NCI-H2196 (cell line): Measurements from ENCODE around the gene KRT12.
"Not testable (repeated sequence)": the region's sequence is repeated elsewhere in the genome, so short reads cannot be mapped to it uniquely, and the experiment has no call there.

ENCODE experiments used
- DNase-seq: peaks from one replicate; lab custom pipeline; 2025; ENCODE audit not compliant: unreplicated experiment; lab: John Stamatoyannopoulos, UW

The KRT12 gene

GRCh38 chr17:40884708-40885512 lies 17.9 kb upstream of the KRT12 start, which contains the start of gene KRT20:
Gene KRT20 (minus strand): TSS chr17:40885242. CDS start chr17:40885185, 57 bp downstream.
- no peak for DNase-seq

GRCh38 chr17:40883626-40884334 lies 16.8 kb upstream of the KRT12 start:
- DNase-seq = no peak

- no peak for DNase-seq
Measured at GRCh38 chr17:40883031-40883430, 16.0 kb upstream of the KRT12 start.

- no peak for DNase-seq
Measured at GRCh38 chr17:40879026-40879425, 12.0 kb upstream of the KRT12 start.

GRCh38 chr17:40878044-40878443 lies 11.0 kb upstream of the KRT12 start:
- DNase-seq = no peak

GRCh38 chr17:40873801-40874200 lies 6.8 kb upstream of the KRT12 start:
- no peak for DNase-seq

- no peak for DNase-seq
Measured at GRCh38 chr17:40873255-40873654, 6.2 kb upstream of the KRT12 start.

GRCh38 chr17:40872416-40872815 lies 5.4 kb upstream of the KRT12 start:
- no peak for DNase-seq

- DNase-seq = no peak
Measured at GRCh38 chr17:40871316-40871715, 4.3 kb upstream of the KRT12 start.

- DNase-seq = no peak
Measured at GRCh38 chr17:40870136-40870535, 3.1 kb upstream of the KRT12 start.

- DNase-seq = no peak
Measured at GRCh38 chr17:40864661-40865390, 2.2 kb downstream of the KRT12 start.

GRCh38 chr17:40862985-40863733 lies 3.9 kb downstream of the KRT12 start:
- DNase-seq = no peak

- no peak for DNase-seq
Measured at GRCh38 chr17:40859536-40859935, 7.5 kb downstream of the KRT12 start.

GRCh38 chr17:40858667-40859066 lies 8.4 kb downstream of the KRT12 start:
- not testable (repeated sequence) for DNase-seq

GRCh38 chr17:40857535-40857934 lies 9.5 kb downstream of the KRT12 start:
- DNase-seq = no peak

GRCh38 chr17:40854175-40854814 lies 12.7 kb downstream of the KRT12 start:
- no peak for DNase-seq

GRCh38 chr17:40852364-40852763 lies 14.7 kb downstream of the KRT12 start:
- no peak for DNase-seq

GRCh38 chr17:40850293-40850972 lies 16.6 kb downstream of the KRT12 start:
- no peak for DNase-seq

GRCh38 chr17:40849723-40850122 lies 17.3 kb downstream of the KRT12 start:
- no peak for DNase-seq
